NCI-H345 (cell line): ENCODE data around the gene CFAP161.
"Not testable (repeated sequence)": the region's sequence is repeated elsewhere in the genome, so short reads cannot be mapped to it uniquely, and the experiment has no call there.

Experiments used
- DNase-seq: peaks from one replicate; lab custom pipeline; 2025; lab: John Stamatoyannopoulos, UW

Gene CFAP161

DNA sequence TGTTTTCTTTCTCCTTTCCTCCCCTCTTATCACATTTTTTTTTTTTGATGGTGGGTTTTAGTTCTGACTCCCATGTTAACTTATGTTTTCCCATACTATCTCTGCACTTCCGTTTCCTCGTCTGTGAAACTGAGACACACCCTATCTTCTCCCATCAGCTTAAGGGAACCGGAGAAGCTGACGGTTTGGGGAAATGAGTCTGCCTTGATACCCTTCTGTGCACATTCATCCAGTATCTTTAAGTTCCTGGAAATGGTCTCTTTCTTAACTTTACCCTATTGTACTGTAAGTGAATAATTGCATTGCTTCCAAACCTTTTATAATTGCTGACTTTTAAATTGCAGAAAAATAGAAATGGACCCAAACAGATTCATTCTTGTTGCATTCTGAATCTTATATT, 26.2 kb upstream of the CFAP161 start:
- DNase-seq, result no peak

DNA sequence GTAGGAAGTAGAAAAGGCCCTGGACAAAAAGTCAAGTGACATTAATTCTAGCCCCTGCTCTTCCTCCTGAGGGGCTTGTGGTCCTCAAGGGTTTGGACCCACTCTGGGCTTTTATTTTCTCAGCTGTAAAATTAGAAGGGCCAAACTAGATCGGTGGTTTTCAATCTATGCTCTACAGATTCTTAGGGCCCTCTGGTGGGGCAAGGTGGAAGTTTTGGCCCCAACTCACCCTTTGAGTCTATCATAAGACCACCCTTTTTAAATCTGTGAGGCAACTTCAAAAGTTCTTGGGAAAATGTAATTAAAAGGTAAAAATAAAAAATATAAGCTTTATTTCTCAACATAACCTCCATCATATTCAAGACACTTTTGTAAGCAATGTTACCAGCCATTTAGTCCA, 25.6 kb upstream of the CFAP161 start:
- DNase-seq, result no peak

DNA sequence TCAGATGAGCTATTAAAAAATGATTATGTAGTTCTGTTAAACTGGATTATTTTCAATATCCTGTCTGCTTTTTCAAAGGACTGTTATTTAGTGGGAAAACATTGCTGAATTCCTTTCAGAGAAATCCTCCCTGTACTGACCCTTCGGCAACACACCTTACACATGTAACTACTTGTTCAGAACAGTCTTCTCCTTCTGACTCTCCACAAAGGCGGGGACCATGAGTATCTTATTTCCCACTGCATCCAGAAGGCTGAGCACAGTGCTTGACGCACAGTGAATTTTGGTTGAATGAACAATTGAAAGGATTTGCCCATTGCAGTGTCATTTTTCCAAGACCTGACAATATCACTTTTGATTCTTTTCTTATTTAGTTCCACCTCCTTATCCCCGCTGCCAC, 23.1 kb upstream of the CFAP161 start:
- DNase-seq, result no peak

DNA sequence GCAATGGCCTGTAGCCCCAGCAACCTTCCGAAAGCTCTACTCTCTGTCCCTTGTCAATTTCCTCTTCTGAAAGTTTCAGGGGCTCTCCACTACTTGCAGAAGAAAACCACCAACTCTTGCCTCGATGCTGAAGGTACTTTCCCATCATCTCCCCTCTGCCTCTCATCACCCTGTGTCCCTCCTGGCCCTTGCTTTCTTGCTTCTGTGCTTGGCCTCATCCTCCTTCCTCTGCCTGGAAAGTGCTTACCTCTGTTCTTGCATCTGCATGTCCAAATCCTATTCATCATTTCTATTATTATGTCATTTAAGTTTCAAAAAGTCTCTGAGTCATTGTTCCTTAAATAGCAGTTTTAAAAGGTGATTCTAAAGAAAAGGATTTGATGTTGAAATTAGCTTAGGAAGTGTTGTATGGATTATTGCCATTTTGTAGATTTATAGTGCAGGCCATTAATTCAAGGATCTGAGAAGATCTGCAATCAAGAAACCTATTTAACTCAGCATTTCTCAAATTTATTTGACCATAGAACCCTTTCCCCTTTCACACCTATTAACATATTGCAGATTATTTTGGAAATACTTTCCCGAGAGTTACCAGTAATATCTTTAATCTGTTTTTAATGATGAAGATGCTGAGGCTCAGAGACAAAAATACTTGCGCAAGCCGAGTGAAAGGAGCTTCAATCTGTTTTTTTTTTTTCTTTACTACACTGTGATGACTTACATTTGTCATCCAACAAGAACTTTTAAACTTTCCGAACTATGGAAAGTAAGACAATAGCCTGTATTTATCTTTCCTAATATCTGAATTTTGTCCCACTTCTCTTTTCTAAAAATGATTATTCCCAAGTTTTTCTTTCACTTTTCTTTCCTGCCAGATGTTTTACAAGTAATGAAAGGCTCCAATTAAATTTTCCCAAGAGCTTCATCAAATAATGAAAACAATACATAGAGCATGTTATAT, 22.3 kb upstream of the CFAP161 start:
- no peak for DNase-seq

DNA sequence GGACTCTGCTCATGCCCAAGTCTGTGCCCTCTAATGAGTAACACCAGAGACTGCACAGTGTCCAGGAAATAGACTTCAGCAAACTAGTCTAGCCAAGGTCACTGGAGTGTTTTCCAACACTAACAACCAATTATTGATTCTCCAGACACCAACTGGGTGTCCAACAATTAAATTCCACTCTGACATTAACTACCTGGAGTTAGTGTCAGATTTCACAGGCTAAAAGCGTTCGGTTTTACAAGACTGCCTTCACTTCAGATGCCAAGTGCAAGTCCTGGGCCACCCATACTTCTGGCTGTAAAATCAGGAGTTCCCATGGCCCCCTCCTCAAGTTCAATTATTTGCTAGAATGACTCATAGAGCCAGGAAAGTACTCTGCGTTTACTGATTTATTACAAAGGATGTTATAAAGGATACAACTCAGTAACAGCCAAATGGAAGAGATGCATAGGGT, 20.8 kb upstream of the CFAP161 start:
- DNase-seq, result peak; percentile 5

DNA sequence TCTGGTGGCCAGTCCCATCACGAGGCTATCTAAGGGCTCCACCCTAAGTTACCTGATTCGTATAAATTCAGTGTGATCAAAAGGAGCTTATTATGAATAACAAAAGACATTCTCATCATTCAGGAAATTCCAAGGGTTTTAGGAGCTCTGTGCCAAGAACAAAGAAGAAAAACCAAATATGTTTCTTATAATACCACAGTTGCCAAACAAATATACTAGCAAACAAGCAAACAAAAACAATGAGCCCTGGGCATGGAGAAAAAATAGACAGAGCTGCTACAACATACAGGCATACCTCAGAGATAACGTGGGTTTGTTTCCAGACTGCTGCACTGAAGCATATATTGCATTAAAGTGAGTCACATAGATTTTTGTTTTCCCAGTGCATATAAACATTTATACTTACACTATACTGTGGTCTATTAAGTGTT, 20.2 kb upstream of the CFAP161 start:
- DNase-seq, result no peak

DNA sequence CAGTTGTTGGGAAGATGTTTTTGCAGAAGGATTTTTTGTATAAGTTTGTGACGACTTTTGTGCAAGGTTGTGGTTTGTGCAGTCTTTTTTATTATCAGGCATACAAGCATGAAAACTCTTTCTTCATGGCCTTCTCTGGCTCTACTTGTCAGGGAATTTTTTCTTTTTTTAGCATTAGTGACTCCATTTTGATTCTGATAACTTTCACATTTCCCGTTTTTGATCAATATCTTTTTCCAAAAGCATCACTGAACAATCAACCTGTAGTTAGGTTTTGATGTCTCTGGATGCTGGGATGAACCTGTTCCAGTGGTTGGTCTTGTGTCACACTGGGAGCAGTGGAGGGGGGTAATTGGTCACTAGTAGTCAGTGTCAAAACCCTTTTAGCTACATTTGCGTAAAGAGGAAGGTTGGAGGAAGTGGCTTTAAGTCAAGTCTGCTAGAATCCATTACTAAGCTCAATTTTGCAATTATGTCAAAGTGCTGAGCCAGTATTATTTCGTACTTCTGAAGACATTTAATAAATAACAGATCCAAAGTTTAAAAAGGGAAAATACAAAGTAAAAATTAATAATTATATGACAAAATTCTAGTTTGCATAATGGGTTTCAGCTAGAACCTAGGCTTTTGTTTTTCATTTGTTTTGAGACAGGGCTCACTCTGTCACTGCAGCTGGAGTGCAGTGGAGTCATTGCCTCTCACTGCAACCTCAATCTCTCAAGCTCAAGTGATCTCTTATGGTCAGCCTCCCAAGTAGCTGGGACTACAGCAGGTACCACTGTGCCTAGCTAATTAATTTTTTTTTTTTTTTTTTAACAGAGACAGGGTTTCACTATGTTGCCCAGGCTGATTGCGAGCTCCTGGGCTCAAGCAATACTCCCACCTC, 18.8 kb upstream of the CFAP161 start:
- DNase-seq, result no peak

DNA sequence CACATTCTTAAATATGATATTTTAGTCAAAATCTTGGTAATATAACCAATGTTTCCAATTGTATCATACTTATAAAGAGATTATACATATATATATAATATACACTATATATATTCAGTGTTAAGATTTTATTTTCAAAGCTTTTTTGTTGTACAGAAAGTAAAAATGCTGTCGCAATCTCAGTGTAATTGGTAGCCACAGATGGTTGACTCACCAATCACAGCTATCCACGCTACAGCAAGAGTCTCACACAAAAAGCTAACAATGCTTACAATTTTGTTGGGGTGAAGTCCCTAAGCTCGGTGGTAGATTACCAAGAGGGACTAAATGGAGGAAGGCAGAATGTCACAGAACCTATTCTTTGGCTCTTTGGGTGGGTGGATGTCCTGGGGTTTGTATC, 16.9 kb upstream of the CFAP161 start:
- DNase-seq, result no peak

DNA sequence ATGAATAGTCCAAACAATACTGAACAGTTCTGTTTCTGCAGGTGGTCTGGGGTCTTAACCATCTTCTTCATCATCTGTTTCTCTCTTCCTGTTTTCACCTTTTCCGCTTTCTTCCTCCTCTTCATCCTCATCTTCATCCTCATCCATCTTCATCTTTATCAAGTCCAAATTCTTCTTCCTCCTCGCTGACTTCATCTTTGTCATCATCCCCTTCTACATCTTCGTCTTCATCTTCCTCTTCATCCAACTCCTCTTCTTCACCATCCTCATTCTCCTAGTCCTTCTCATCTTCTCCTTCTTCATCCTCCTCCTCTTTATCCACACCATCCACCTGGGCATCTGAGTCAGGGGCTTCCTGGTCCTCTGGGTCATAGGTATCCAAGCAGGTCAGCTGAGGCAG, 16.5 kb upstream of the CFAP161 start:
- DNase-seq, result no peak

DNA sequence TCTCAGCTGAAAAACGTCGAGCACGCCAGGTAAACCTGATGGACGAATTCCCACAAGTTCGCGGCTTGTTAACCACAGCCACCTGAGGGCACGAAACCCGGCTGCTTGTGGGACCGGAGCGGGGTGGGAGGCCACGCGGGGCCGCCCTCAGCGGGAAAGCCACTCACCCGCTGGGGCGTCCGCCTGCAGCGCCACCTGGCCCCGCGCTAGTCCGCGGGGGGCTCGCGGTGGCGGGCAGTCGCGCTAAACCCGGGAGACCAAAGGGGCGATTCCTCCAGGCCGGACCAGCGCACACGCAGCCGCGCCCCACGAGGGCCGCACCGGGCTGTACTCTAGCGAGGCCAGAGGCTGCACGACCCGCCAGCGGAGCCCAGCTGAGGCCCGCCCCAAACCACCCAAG, 15.7 kb upstream of the CFAP161 start:
- DNase-seq, result no peak

DNA sequence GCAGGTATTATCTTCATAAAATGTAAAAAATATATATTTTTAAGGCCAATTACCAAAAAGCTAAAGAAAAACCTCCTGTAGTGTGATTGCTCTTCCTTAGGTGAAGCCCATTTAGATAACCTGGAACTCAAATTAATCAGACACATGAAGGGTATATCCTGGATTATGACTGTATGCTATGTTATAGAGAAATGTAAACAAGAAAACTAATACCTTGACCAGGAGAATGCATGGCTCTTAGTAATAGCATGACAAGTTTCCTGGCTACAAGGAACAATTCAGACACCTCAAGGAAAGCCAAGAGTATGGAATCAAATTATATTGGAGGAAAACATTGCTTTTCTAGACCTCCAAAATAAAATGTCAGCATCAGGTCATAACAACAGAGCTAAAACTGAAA, 14.0 kb upstream of the CFAP161 start:
- DNase-seq, result no peak

DNA sequence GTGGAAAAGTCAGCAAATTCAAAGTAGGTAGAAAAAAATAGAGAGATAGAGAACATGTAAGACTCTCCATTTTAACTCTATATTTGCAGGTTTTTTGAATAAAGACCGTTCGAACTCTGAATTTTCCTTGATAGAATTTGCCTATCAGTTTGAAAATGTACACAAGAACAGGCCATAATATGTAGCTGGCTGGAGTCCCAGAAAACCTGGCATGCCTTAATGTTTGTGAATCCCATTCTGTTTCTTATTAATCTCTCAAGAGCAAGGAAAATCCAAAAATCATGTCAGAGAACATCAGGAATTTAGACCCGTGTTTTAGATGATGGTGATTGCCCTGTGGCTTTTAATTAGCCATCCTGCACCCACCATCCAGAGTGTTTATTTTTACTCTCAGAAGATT, 7.2 kb upstream of the CFAP161 start:
- DNase-seq, result no peak

DNA sequence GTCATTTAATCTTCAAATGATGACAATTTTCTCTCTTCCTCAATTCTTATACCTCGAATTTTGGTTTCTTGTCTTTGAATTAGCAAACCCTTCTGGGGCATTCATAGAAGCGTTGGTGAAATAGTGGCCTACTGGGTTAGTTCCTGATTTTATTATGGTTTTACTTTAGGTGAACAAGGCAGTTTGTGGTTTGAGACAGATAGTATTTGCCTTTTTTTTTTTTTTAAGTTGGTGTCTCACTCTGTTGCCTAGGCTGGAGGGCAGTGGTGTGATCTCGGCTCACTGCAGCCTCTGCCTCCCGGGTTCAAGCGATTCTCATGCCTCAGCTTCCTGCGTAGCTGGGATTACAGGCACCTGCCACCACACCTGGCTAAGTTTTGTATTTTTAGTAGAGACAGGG, 7.4 kb downstream of the CFAP161 start:
- DNase-seq, result not testable (repeated sequence)

DNA sequence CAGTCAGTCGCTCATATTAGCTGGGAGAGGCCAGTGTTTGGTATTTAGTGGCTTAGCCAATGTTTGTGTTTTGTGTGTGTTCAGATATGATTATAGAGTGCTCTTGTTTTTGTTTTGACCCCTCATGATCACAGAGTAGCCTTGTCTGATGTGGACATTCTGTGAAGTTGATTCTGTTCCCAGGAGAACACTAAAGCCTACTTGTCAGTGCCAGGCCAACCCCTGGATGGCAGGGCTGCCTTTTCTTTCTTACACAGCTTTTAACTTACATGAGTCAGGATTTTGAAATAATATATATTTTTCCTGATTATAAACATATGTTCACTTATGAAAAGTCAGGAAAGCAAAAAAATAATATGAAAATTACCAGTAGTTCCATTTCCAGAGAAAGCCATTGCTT, 11.9 kb downstream of the CFAP161 start:
- DNase-seq, result no peak

DNA sequence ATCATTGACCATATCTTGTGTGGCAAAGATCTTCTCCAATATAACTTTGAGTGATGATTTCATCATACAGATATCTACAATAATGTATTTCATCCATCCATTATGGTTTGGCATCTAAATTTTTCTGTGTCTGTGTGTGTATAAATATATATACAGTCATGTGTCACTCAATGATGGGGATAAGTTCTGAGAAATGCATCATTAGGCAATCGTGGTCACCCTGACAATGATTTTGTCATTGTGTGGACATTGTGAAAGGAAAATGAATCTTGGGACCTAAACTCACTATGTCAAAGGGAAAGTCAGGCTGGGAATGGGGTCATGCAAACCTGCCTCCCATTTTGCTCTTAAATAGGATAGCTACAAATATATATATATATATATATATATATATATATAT, 12.4 kb downstream of the CFAP161 start:
- no peak for DNase-seq

DNA sequence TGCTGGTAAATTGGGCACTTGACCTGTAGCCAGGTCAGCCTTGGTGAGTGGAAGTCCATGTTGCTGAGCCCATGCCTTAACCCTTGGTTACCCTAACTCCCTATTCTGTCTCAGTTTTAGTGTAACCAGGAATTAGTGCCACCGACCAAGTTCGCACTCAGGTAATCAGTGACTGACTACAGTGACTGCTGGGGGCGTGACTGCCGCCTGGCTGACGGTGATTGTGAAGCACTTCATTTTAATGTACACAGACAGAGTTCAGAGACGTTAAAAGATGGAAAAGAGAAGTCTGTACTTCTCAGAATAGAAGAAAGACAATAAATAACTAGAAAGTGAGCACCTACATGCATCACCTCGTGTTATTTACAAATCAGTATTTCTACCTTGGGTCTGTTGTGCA, 17.3 kb downstream of the CFAP161 start:
- no peak for DNase-seq

DNA sequence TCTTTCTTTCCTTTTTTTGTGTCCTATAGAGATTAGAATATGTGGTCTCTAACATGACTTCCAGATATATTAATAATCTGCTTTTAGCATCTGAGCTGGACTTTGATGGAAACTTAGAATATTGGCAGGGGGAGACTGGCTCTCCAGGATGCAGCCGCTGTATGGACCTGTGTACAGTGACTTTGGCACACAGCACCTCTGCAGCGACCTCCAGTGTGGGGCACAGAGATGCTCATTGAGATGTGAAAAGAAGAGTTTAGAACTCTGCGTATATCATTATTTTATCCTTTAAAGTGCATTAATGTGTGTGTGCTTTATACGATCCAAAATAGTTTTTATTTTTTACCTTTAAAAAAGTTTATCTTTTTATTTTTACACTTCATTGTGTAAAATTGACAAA, 18.3 kb downstream of the CFAP161 start:
- DNase-seq, result no peak

DNA sequence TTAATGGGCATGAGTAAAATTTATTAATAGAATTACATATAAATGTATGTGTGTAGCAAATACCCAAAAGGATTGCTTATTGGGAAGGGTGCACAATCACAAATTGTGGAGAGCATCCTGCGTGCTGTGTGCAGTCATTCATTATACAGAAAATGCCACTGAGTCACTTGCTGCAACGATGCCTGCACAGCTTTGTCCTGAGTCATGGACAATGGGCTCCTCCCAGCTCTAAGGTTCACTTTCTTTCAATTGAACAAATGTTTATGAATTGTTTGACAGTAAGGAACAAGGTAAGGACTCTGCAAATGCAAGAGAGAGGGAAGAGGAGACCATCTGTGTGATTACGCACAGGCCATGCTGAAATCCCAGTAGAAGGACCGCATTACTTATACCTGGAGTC, 18.7 kb downstream of the CFAP161 start:
- DNase-seq, result no peak

DNA sequence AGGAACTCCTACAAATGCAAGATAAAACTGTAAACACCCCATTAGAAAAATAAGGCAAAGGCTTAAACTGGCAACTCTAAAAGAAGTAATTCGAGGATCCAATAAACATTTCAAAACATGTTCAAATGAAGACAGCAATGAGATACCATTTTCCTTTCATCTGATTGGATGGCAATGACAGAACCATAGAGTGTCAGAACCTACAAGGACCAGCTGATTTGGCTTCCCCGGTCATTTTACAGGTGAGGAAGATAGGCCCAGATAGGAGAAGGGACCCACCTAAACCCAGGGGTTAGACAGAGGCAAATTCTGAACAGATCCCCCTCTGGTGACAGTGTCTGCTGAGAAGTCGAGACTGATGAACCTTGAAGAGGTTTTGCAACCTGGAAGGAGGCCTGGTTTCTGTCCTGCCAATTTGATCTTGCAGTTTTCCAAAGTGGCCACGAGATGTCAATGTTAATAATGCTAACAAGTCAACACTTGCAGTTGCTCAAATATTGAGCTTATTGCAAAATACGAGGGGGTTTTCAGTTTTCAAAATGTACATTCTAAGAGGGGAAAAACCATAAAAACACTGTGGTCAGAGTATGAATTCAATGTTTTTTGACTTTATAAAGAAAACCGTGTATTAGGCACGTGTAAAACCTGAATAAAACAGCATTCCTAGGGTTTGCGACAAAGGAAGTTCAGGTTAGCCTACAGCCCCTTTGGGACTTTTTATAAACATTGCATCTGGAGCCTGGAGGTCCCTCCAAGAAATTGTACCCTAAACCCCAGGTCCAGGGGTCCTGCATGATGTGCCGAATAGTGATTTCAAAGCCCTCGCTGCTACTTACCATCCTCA, 21.5 kb downstream of the CFAP161 start:
- DNase-seq, result peak; percentile 27

DNA sequence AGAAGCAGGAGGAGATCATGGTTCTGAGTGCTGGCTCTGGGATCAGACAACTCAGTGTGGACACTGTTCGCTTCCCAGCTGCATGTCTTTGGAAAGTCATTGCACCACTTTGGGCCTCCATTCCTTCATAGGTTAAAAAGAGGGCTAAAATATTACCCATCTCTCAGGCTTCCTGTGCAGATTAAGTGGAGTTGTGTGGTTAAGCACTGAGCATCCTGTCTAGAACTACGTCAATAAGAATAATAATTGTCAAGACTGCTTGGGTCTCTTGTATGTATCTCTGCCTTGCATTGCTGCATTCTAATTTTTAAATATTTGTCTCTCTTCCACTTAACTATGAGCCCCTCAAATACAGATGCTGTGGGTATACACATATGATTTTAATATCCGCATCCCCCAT, 22.3 kb downstream of the CFAP161 start:
- no peak for DNase-seq

DNA sequence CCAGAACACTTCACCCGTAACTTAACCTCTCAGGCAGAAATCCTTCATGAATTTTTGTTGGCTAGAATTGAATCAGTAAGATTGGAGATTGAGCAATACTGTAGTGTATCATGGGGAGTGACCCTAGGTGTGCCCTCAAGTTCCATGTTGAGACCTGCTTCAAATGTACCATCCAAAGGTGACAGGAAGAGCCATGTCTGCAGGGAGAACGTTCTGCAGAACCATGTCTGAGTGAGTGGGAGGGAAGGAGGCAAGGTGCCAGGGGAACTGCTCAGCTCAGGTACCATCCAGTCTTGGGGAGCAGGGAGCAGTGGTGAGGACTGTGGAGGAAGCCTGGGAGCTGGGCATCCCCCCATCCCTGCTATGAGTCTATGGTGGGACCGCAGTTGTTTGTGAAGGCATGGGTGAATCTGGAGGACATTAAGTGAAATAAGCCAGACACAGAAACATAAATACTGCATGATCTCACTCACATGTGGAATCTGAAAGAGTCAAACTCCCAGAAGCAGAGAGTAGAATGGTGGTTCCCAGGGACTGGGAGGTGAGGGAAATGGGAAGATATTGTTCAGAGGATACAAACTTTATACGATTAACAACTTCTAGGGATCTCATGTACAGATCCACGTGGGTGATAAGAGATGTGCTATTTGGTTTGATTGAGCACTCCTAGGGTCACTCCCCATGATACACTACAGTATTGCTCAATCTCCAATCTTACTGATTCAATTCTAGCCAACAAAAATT, 23.3 kb downstream of the CFAP161 start:
- no peak for DNase-seq

DNA sequence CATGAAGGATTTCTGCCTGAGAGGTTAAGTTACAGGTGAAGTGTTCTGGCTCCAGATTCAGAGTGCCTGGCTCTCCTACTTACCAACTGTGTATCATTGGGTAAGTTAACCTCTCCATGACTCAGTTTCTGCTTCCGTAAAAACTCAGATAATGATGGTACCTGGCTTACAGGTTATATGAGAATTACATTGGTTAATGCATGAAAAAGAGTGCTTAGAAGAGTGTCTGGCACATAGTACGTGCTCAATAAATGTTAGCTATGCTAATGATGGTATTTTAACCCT, 23.8 kb downstream of the CFAP161 start:
- DNase-seq, result no peak
